ENCODE measurements around the gene PYGM. TPM values are rescaled to one million over a fixed set of nuclear protein-coding genes. Genes with fewer than 3 reads are reported as not detected.

Gene PYGM
- total RNA-seq, 1 donor from 2014 or later: 0.26 TPM

- DNase-seq (ENCODE audit: low read depth) (no peak), FAIRE-seq (no peak)
- Histone ChIP-seq H3K36me3 (ENCODE audit: control insufficient read depth, insufficient read depth, low read length) (peaks cover 39% of the 10 kb centered on the region), H3K4me3 (ENCODE audit: low read depth, low read length) (no peak overlapping the region), H3K27me3 (ENCODE audit: control insufficient read depth, insufficient read depth, low read length) (no peaks in the 10 kb centered on the region)
- TF ChIP-seq CTCF (IDR thresholded peaks at IDR 0.05; ENCODE audit: insufficient read depth, low read length, severe bottlenecking): no peak
Observed at GRCh38 chr11:64763526-64764039, 3.8 kb upstream of the PYGM start.

- FAIRE-seq (peak; percentile 7), DNase-seq (ENCODE audit: low read depth) (peak; percentile 74)
- H3K36me3 ChIP-seq (ENCODE audit: control insufficient read depth, insufficient read depth, low read length): peaks cover 32% of the 10 kb centered on the region
Observed at GRCh38 chr11:64762674-64763525, 3.1 kb upstream of the PYGM start.

DNA sequence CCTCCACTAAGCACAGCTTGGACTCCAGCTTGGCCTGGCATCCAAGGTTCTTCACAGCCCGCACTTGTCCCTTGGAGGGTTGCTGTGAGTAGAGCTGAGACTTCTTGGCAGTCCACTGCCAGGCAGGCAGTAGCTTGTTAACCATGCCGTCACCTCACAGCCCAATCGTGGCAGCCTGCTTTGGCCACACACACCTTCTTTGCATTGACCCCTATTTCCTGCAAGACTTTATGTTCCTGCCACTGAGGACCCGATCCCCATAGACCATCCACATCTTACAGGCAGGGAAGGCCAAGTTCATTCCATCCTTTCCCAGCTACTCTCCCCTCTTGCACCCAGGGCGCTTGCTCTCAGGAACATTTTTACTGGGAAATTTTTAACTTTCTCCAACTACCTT, 2.5 kb upstream of the PYGM start:
- Histone ChIP-seq H3K36me3 (ENCODE audit: control insufficient read depth, insufficient read depth, low read length) (peaks cover 27% of the 10 kb centered on the region), H3K27me3 (ENCODE audit: control insufficient read depth, insufficient read depth, low read length) (no peaks in the 10 kb centered on the region), H3K4me3 (ENCODE audit: low read depth, low read length) (no peak overlapping the region)
- DNase-seq (ENCODE audit: low read depth) (peak; percentile 61), FAIRE-seq (peak; percentile 81)
- no peak for TF ChIP-seq CTCF (IDR thresholded peaks at IDR 0.05; ENCODE audit: insufficient read depth, low read length, severe bottlenecking)

More at GRCh38 chr11:64762674-64763525, 3.1 kb upstream of the PYGM start:
- Histone ChIP-seq H3K27me3 (ENCODE audit: control insufficient read depth, insufficient read depth, low read length) (no peaks in the 10 kb centered on the region), H3K4me3 (ENCODE audit: low read depth, low read length) (no peak overlapping the region)
- TF ChIP-seq CTCF (IDR thresholded peaks at IDR 0.05; ENCODE audit: insufficient read depth, low read length, severe bottlenecking): no peak

- Histone ChIP-seq H3K36me3 (ENCODE audit: control insufficient read depth, insufficient read depth, low read length) (peaks cover 18% of the 10 kb centered on the region), H3K4me3 (ENCODE audit: low read depth, low read length) (no peak overlapping the region), H3K27me3 (ENCODE audit: control insufficient read depth, insufficient read depth, low read length) (no peaks in the 10 kb centered on the region)
- DNase-seq (ENCODE audit: low read depth) (no peak), FAIRE-seq (no peak)
- TF ChIP-seq CTCF (IDR thresholded peaks at IDR 0.05; ENCODE audit: insufficient read depth, low read length, severe bottlenecking): no peak
Observed at GRCh38 chr11:64760759-64761420, 1.1 kb upstream of the PYGM start.

GRCh38 chr11:64759131-64759721, 548 bp downstream of the PYGM start:
- no peak overlapping the region for H3K4me3 ChIP-seq (ENCODE audit: low read depth, low read length)
- FAIRE-seq: no peak

More at GRCh38 chr11:64759131-64759721, 548 bp downstream of the PYGM start:
- Histone ChIP-seq H3K27me3 (ENCODE audit: control insufficient read depth, insufficient read depth, low read length) (peaks cover 2% of the 10 kb centered on the region), H3K36me3 (ENCODE audit: control insufficient read depth, insufficient read depth, low read length) (peaks cover 9% of the 10 kb centered on the region)
- DNase-seq (ENCODE audit: low read depth): no peak
- no peak for TF ChIP-seq CTCF (IDR thresholded peaks at IDR 0.05; ENCODE audit: insufficient read depth, low read length, severe bottlenecking)
